ENCODE results near the gene LRRC55.

- TF ChIP-seq CTCF (IDR thresholded peaks at IDR 0.05) = no peak
- no peak for TF ChIP-seq EP300 (IDR thresholded peaks at IDR 0.05)
These were observed 48.3 kb upstream of the LRRC55 start for GRCh38 chr11:57133366-57134038.
